ENCODE measurements around the gene FUT4. TPM values are rescaled to one million over a fixed set of nuclear protein-coding genes. Genes with fewer than 3 reads are reported as not detected.
"Not testable (repeated sequence)": the region's sequence is repeated elsewhere in the genome, so short reads cannot be mapped to it uniquely, and the experiment has no call there.

The FUT4 gene
- total RNA-seq, 1 experiment from 2014 or later = 2.4 TPM

GRCh38 chr11:94567181-94567670 lies 23.5 kb downstream of the FUT4 start, which contains the start of gene PIWIL4:
Gene PIWIL4, plus strand, starts transcription at chr11:94567368. Its CDS starts 151 bp downstream, at chr11:94567519.
- DNase-seq (ENCODE audit: low read depth) = no peak

DNA sequence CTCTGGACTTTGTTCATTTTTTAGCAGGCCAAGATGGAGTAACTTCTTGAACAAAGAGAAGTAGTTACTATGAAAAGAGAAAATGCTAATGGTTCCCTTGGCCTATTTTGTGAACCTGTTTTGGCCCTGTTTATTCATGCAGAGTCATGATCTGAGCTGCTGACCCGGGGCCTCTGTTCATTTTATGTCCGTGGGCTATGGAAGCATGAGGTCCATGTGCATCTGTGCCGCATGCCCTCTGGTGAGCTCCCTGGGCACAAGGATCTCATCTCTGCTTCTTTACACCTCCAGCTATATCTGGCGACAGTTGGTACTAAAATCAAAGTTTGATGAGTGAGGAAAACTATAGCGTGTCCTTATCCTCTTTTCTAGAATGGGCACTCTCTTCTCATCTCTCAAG lies 24.5 kb downstream of the FUT4 start:
- no peak for DNase-seq (ENCODE audit: low read depth)

DNA sequence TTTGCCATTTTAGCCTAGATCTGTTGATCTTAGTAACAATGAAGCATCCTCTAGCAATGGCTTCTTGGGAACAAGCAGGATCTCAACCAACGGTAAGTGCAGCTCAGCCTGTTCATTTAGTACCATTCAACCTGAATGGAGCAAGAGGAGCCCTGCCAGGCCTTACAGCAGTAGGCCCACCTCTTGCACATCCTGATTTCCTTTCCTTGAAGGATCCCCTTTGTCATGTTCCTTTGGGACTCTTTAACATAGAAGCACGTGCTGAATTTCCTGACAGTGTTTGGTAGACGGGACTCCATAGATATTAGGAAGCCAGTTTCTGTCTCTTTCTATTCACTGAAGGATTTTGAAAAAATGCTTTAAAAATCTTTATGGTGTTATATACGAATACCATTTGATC lies 25.0 kb downstream of the FUT4 start:
- no peak for DNase-seq (ENCODE audit: low read depth)

GRCh38 chr11:94572975-94573374 lies 29.3 kb downstream of the FUT4 start:
- DNase-seq (ENCODE audit: low read depth) = not testable (repeated sequence)

GRCh38 chr11:94574193-94574961 lies 30.7 kb downstream of the FUT4 start:
- peak; percentile 68 for DNase-seq (ENCODE audit: low read depth)

DNA sequence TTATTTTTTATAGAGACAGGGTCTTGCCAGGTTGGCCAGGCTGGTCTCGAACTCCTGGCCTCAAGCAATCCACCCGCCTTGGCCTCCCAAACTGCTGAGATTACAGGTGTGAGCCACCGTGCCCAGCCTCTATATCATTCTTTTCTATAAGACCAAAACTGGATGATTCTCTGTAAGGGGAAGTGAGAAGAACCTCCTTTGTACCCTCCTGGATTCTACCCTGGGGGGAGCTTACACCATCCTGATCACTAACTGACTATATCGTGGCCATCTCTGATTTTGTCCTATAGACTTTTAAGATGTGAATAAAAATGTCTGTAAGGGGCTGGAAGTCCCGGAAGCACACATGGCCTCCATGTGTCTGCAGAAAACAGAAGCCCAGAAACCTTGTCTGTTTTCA lies 32.6 kb downstream of the FUT4 start:
- no peak for DNase-seq (ENCODE audit: low read depth)

DNA sequence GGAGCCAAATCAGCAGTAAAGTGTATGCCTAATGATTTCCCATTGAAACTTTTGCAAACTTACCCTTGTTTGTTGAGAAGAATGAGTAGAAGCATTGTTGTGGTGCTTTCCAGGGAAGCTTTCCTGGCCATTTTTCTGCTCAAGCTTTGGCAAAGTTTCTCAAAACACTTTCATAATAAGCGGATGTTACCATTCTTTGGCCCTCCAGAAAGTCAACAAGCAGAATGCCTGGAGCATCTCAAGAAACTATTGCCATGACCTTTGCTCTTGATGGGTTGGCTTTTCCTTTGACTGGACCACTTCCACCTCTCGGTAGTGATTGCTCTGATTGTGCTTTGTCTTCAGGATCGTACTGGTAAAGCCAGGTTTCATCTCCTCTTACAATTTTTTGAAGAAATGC lies 34.1 kb downstream of the FUT4 start:
- peak; percentile 10 for DNase-seq (ENCODE audit: low read depth)

GRCh38 chr11:94581926-94582325 lies 38.2 kb downstream of the FUT4 start:
- no peak for DNase-seq (ENCODE audit: low read depth)

GRCh38 chr11:94583213-94583865 lies 39.6 kb downstream of the FUT4 start:
- no peak for DNase-seq (ENCODE audit: low read depth)

- DNase-seq (ENCODE audit: low read depth) = peak; percentile 26
Observed at GRCh38 chr11:94583866-94584500, 40.3 kb downstream of the FUT4 start.

DNA sequence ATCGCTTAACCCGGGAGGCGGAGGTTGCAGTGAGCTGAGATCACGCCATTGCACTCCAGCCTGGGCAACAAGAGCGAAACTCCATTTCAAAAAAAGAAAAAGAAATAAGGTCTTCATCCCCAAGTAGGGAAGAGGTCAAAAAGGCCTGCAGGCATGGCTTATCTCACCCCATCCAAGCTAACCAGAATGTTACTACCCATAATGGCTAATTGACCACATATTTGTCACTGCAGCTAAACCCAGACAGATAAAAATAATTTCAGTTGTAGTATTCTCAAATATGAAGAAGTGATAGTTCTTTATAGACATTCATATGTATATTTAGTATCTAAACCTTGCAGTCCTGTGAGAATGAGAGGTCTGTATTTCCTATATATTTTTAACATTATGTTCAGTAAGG lies 41.3 kb downstream of the FUT4 start:
- DNase-seq (ENCODE audit: low read depth) = no peak

DNA sequence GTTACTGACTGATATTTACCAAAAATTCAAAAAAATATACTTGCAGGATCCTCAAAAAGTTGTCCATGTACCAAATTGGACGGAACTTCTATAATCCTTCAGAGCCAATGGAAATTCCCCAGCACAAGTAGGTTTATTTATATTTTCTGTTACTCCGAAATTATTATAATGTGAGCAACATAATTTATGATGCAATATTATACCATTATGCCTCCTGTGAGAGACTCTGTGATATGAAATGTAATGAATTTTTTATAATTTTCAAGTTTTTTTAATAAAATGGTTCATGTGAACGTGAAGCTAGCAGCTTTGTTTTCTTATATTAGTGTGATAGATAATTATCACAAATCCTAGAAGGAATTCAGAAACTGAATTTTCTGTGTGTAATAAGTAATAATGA lies 41.7 kb downstream of the FUT4 start:
- DNase-seq (ENCODE audit: low read depth) = no peak

- DNase-seq (ENCODE audit: low read depth) = no peak
Observed at GRCh38 chr11:94586546-94586945, 42.8 kb downstream of the FUT4 start.

- DNase-seq (ENCODE audit: low read depth) = no peak
Observed at GRCh38 chr11:94586978-94587377, 43.3 kb downstream of the FUT4 start.

DNA sequence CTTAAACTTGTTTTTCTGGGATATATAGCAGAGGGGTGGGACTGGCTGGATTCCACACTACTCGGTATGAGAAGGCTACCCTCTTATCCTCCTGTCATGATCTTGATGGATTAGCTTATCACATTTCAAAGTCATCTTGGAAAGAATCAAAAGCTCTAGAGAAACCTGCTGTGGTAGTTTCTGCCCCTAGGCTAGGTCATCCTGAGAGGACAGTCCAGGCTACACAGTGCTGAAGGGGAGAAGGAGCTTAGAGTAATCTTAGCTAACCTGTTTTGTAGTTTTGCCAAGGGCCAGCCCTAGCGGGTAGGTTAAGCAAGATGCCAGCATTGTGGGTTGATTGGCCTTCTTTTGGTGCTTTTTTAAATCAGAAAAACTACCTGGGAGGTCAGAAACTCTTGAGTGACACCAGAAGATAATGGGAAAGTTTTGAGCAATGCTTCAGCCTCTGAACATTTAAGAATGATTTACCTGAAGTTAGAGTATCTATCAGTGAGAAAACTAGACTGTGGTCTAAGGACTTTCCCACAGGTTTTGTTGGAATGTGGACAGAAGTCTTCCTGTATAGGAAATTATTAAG lies 44.7 kb downstream of the FUT4 start:
- no peak for DNase-seq (ENCODE audit: low read depth)

DNA sequence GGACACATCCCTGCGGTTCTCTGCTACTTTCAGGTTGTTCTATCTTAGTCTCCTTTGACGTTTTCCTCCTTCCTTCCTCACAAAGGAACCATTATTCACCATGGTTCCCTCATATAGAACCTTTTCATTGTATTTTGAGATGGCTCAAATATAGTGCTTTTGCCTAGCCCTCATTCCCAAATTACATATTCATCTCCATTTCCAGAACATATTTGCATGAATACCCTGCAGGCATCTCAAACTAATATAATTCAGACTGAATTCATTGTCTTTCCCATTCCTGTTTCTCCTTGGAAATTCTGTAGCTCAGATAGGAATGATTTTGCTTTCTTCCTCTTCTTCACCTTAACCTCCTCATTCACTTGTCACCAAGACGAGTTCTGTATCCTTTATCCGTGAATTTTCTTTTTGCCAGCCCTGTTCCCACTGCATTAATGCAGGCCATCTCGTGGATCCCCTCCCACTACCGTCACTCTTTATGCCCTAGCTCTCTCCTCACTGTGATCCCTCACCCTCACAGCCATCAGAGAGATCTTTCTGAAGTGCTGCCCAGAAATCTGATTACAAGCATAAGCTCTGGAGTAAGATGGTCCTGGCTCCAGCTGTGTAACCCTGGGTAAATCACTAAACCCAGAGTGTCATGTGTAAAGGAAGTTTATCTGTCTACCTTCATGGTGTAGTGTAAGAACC lies 46.8 kb downstream of the FUT4 start:
- no peak for DNase-seq (ENCODE audit: low read depth)

GRCh38 chr11:94593030-94593429 lies 49.3 kb downstream of the FUT4 start:
- peak; percentile 7 for DNase-seq (ENCODE audit: low read depth)

DNA sequence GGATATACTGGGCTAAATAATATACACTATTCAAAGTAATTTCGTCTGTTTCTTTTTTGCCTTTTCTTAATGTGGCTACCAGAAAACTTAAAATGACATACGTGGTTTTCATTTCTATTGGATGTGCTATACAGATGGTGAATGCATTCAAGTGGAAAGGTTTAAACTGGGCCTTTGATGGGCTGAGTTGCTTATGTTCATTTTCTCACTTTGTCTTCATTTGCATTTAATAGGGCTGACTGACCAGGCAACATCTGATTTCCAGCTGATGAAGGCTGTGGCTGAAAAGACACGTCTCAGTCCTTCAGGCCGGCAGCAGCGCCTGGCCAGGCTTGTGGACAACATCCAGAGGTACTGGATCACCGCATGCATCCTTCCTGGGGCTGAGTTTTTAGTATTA lies 51.4 kb downstream of the FUT4 start:
- DNase-seq (ENCODE audit: low read depth) = no peak

- peak; percentile 18 for DNase-seq (ENCODE audit: low read depth)
Observed at GRCh38 chr11:94597896-94598295, 54.2 kb downstream of the FUT4 start.

All from RPMI7951 (cell line).